SJSA1 (cell line): ENCODE data around the gene PDZD11. TPM values are rescaled to one million over a fixed set of nuclear protein-coding genes. Genes with fewer than 3 reads are reported as not detected.
"Not testable (repeated sequence)": the region's sequence is repeated elsewhere in the genome, so short reads cannot be mapped to it uniquely, and the experiment has no call there.

Source experiments
- DNase-seq, 2 experiments: peaks; one replicate each; pipeline ENCODE4 v3.0.0-alpha.2; 2015 to 2020; ENCODE audit warnings: low spot score in 2 of 2, low read depth in 1 of 2
- H3K27ac ChIP-seq: fragments of 250-450 bp; sonication (Bioruptor Pico); 2 replicates; pipeline ENCODE4 v1.5.1; 2020; ENCODE audit warnings: mild to moderate bottlenecking, moderate library complexity
- H3K27me3 ChIP-seq: fragments of 250-450 bp; sonication (Bioruptor Pico); replicated peaks from 2 replicates; pipeline ENCODE4 v1.5.1; 2020; ENCODE audit warnings: mild to moderate bottlenecking, moderate library complexity
- H3K36me3 ChIP-seq: fragments of 250-450 bp; sonication (Bioruptor Pico); 2 replicates; pipeline ENCODE4 v1.5.1; 2020; ENCODE audit warnings: mild to moderate bottlenecking
- H3K4me1 ChIP-seq: fragments of 250-450 bp; sonication (Bioruptor Pico); replicated peaks from 2 replicates; pipeline ENCODE4 v1.6.1; 2021; ENCODE audit warnings: mild to moderate bottlenecking
- H3K4me3 ChIP-seq: fragments of 250-450 bp; sonication (Bioruptor Pico); 2 replicates; pipeline ENCODE4 v1.5.1; 2020; ENCODE audit warnings: mild to moderate bottlenecking
- H3K9me3 ChIP-seq: fragments of 250-450 bp; sonication (Bioruptor Pico); replicated peaks from 2 replicates; pipeline ENCODE4 v1.5.1; 2020; ENCODE audit warnings: mild to moderate bottlenecking
- total RNA-seq: library from RNA; depleted of rRNA; stranded (reverse); fragments of >200 nt; shearing (Covaris generic); gene quantifications from 2 replicates; pipeline ENCODE4 v1.2.3, GENCODE V29; 2014

PDZD11 gene
- total RNA-seq, 1 experiment from 2014 or later = 85.6 TPM

GRCh38 chrX:70280573-70280972 is 9.2 kb downstream of the PDZD11 start:
- DNase-seq = no peak
- no peak overlapping the region for H3K4me3 ChIP-seq

DNA sequence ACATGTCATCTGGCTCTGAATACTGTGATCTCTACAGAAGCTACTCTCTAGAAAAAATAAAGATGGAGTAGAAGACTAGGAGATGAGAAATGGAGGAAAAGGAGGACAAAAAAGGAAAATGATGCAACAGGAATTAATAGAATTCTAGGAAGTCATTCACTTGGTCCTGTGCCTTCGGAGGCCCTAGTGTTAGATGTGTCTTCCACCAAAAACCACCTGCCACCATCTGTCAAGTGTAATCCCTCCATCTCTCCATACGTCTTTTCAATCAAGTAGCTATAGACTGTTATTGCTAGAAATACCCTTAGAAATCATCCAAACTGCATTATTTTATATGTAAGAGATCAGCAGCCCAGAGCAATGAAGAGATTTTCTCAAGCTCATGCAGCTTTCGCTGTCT is 10.6 kb downstream of the PDZD11 start:
- H3K27ac ChIP-seq = no peak overlapping the region
- H3K36me3 ChIP-seq = no peaks in the 10 kb centered on the region
- no peaks in the 10 kb centered on the region for H3K4me1 ChIP-seq
- H3K4me3 ChIP-seq = no peak overlapping the region
- no peaks in the 10 kb centered on the region for H3K9me3 ChIP-seq
- H3K27me3 ChIP-seq = no peaks in the 10 kb centered on the region
- DNase-seq = no peak

More at GRCh38 chrX:70280573-70280972, 9.2 kb downstream of the PDZD11 start:
- Histone ChIP-seq H3K36me3 (0 out of 2 replicates have a peak, but pooled peaks cover 4% of the 10 kb centered on the region), H3K27ac (no peak overlapping the region), H3K27me3 (no peaks in the 10 kb centered on the region), H3K4me1 (no peaks in the 10 kb centered on the region), H3K9me3 (no peaks in the 10 kb centered on the region)

DNA sequence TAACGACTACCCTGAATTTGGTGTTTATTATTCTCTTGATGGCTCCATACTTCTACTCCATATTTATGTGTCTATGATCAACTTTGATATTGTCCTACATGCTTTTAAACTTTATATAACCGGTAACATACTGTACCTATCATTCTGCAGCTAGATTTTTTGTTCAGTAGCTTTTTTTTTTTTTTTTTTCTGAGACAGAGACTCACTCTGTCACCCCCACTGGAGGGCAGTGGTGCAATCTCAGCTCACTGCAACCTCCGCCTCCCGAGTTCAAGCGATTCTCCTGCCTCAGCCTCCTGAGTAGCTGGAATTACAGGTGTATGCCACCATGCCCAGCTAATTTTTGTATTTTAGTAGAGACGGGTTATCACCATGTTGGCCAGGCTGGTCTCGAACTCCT is 15.7 kb downstream of the PDZD11 start:
- H3K4me1 ChIP-seq, H3K9me3 ChIP-seq, H3K27ac ChIP-seq, DNase-seq, H3K4me3 ChIP-seq, H3K27me3 ChIP-seq, H3K36me3 ChIP-seq: not testable (repeated sequence)

DNA sequence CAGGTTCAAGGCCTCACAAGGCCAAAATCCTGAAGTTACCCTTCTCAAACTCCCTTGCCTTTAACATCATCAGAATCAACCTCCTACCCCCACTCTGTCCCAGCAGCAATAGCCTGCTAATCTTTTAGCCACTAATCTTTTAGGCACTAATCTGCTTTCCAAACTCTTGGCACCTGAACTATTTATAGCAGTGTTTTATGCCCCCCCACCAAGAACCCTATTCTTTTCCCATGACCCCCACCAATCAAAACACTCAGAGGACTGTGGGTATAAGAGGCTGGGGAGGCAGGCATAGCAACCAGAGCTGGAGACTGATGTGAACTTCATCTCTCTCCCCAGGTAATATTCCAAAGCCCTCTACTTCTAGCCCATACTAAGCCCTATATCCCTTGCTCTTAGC is 21.7 kb downstream of the PDZD11 start, which contains the start of gene ARR3:
Gene ARR3 (plus strand): TSS at position 301 of the 400 bp plus-strand sequence. CDS start 1,052 bp downstream, outside the sequence.
- H3K36me3 ChIP-seq = no peaks in the 10 kb centered on the region
- no peaks in the 10 kb centered on the region for H3K9me3 ChIP-seq
- no peak within 1 kb of the TSS for H3K4me3 ChIP-seq
- H3K27me3 ChIP-seq = no peaks in the 10 kb centered on the region
- no peaks in the 10 kb centered on the region for H3K4me1 ChIP-seq
- H3K27ac ChIP-seq = no peak within 1 kb of the TSS
- DNase-seq = no peak

DNA sequence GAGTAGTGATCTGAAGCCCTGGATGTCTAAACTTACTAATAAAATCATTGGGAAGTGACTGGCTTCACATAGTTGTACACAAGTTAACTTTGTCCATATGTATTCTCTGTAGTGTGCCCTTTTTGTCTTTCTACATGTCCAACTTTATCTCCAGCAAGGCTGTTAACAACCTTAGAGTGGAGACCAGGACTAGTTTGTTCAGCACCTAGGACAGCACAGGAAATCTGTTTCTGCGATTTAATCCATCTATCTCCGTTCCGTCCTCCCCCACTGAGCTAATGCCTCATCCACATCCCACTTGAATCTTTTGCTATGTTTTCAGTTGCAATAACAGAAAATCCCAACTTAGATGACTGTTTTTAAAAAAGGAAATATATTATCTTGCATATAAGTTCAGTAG is 24.9 kb downstream of the PDZD11 start:
- Histone ChIP-seq H3K27ac (no peak overlapping the region), H3K36me3 (no peaks in the 10 kb centered on the region), H3K4me3 (no peak overlapping the region), H3K27me3 (no peaks in the 10 kb centered on the region), H3K4me1 (no peaks in the 10 kb centered on the region), H3K9me3 (no peaks in the 10 kb centered on the region)
- DNase-seq = no peak

DNA sequence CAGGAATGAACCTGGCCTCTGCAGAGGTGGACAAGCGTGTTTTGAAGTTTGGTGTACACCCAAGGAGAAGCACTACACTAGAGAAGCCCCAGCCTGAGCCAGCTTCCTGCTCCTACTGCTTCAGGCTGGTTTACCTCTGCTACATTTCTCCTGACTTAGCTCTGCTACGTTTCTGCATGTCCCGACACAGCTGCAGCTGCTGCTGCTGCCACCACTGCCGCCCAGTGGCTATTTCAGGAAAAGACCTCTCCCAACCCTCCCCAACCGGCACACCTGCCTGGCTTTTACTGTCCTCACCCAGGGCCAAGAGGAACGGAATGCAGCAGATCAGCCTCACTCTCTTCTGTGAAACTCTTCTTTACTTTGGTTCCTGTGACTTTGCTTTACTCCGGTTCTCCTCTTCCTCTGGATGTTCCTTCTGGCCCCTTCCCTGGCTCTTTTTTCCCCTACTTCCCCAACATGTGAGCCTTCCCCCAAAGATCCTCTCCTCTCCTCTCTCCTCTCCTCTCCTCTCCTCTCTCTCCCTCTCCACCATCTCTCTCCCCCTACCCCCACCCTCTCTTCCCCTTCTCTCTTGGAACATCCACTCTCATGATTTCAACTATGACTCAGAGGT is 26.7 kb downstream of the PDZD11 start:
- no peaks in the 10 kb centered on the region for H3K36me3 ChIP-seq
- peak; percentile 18 to 43 for DNase-seq
- no peaks in the 10 kb centered on the region for H3K4me1 ChIP-seq
- H3K4me3 ChIP-seq = no peak overlapping the region
- no peaks in the 10 kb centered on the region for H3K27me3 ChIP-seq
- no peak overlapping the region for H3K27ac ChIP-seq
- H3K9me3 ChIP-seq = no peaks in the 10 kb centered on the region

DNA sequence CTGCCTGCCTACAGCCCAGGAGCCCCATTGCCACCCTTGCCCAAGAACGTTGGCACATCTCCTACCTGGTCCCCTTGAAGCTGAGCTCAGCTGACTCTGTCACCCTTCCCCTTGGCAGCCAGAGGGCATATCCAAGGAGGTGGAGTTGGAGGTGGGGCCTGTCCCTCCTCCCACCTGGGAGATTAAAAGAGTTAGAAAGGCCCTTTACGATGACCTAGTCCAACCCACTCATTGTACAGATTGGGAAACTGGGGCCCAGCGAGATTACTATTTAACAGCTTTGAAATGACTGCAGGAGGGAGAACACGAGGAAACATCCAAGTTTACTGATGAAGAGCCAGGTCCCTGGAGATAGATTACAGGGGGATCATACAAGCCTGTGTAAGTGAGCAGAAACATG is 29.6 kb downstream of the PDZD11 start, which contains the start of gene P2RY4:
Gene P2RY4 (minus strand): TSS at position 101 of the 400 bp plus-strand sequence. CDS start 580 bp downstream, outside the sequence.
- Histone ChIP-seq H3K4me3 (no peak within 1 kb of the TSS), H3K9me3 (no peaks in the 10 kb centered on the region), H3K4me1 (no peaks in the 10 kb centered on the region), H3K27me3 (no peaks in the 10 kb centered on the region), H3K36me3 (no peaks in the 10 kb centered on the region), H3K27ac (no peak within 1 kb of the TSS)
- no peak for DNase-seq

GRCh38 chrX:70257423-70258288 is 32.1 kb downstream of the PDZD11 start:
- H3K36me3 ChIP-seq = no peaks in the 10 kb centered on the region
- no peak overlapping the region for H3K27ac ChIP-seq
- no peaks in the 10 kb centered on the region for H3K9me3 ChIP-seq
- no peaks in the 10 kb centered on the region for H3K4me1 ChIP-seq
- no peak overlapping the region for H3K4me3 ChIP-seq
- DNase-seq = no peak
- no peaks in the 10 kb centered on the region for H3K27me3 ChIP-seq

DNA sequence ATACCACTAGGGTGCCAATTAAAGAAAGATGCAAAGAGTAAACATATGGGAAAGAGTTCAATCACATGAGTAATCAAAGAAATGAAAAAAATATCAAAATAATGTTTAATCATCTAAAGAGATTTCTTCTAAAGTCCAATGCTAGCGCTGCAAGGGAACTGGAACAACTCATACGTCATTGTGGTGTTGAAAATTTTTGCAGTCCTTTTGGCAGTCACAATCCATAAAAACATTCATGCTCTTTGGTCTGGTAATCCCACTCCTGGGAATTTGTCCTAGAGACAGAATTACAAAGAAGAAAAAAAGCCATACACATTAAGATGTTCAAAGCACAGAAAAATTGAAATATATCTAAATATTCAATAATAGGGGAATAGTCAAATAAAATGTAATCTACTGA is 34.3 kb downstream of the PDZD11 start:
- H3K9me3 ChIP-seq = no peaks in the 10 kb centered on the region
- H3K4me3 ChIP-seq = no peak overlapping the region
- H3K27me3 ChIP-seq = no peaks in the 10 kb centered on the region
- no peak for DNase-seq
- no peaks in the 10 kb centered on the region for H3K4me1 ChIP-seq
- no peak overlapping the region for H3K27ac ChIP-seq
- no peaks in the 10 kb centered on the region for H3K36me3 ChIP-seq

GRCh38 chrX:70254909-70255308 is 34.8 kb downstream of the PDZD11 start:
- H3K9me3 ChIP-seq = no peaks in the 10 kb centered on the region
- no peaks in the 10 kb centered on the region for H3K4me1 ChIP-seq

DNA sequence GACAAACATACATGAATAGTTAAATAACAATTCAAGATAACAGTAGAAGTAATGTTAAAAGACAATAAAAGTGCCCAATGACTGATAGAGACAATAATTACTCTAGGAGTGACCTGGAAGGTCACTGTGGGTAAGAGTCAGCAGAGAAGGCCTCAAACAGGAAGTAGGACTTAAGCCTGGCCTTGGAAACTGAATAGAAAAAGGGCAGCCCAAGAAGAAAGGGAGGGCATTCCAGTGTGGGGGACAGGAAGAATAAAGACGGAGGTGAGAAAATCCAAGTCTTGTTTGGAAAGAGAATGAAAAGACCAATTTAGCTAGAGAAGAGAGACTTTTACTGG is 35.7 kb downstream of the PDZD11 start:
- Histone ChIP-seq H3K27ac (no peak overlapping the region), H3K4me1 (no peaks in the 10 kb centered on the region), H3K36me3 (no peaks in the 10 kb centered on the region)

More at GRCh38 chrX:70254909-70255308, 34.8 kb downstream of the PDZD11 start:
- no peak for DNase-seq
- H3K27me3 ChIP-seq = no peaks in the 10 kb centered on the region
- H3K4me3 ChIP-seq = no peak overlapping the region
- H3K27ac ChIP-seq = no peak overlapping the region
- no peaks in the 10 kb centered on the region for H3K36me3 ChIP-seq

GRCh38 chrX:70253377-70254062 is 36.2 kb downstream of the PDZD11 start:
- Histone ChIP-seq H3K36me3 (no peaks in the 10 kb centered on the region), H3K27ac (no peak overlapping the region), H3K27me3 (no peaks in the 10 kb centered on the region), H3K4me1 (no peaks in the 10 kb centered on the region), H3K9me3 (no peaks in the 10 kb centered on the region), H3K4me3 (no peak overlapping the region)
- no peak for DNase-seq

More for the DNA sequence above, 35.7 kb downstream of the PDZD11 start:
- no peaks in the 10 kb centered on the region for H3K27me3 ChIP-seq
- H3K4me3 ChIP-seq = no peak overlapping the region
- H3K9me3 ChIP-seq = no peaks in the 10 kb centered on the region
- DNase-seq = no peak

- no peaks in the 10 kb centered on the region for H3K9me3 ChIP-seq
- H3K4me1 ChIP-seq = no peaks in the 10 kb centered on the region
- no peak overlapping the region for H3K4me3 ChIP-seq
- H3K27me3 ChIP-seq = no peaks in the 10 kb centered on the region
- DNase-seq = no peak
- no peaks in the 10 kb centered on the region for H3K36me3 ChIP-seq
- no peak overlapping the region for H3K27ac ChIP-seq
Measured at GRCh38 chrX:70252491-70252890, 37.2 kb downstream of the PDZD11 start.

DNA sequence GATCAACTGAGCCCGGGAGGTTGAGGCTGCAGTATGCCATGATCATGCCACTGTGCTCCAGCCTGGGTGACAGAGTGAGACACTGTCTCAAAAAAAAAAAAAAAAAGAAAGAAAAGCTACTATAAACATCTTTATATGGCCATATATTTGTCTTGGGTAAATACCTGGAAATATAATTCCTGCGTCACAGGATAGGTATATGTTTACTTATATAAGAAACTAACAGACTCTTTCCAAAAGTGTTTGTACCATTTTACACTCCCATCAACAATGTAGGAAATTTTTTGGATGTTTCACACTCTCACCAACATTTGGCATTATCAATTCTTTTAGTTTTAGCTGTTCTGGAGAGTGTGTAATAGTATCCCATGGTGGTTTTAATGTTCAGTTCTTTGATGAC is 42.5 kb downstream of the PDZD11 start:
- Histone ChIP-seq H3K27me3 (no peaks in the 10 kb centered on the region), H3K27ac (no peak overlapping the region), H3K36me3 (no peaks in the 10 kb centered on the region), H3K4me3 (no peak overlapping the region), H3K4me1 (no peaks in the 10 kb centered on the region), H3K9me3 (no peaks in the 10 kb centered on the region)
- DNase-seq = no peak
